Fibroblast of upper back skin (primary cell): ENCODE results near the gene HOOK2.
"Not testable (repeated sequence)": the region's sequence is repeated elsewhere in the genome, so short reads cannot be mapped to it uniquely, and the experiment has no call there.

Source experiments
- DNase-seq: peaks from one replicate; pipeline ENCODE4 v3.0.0-alpha.2; 2013

The HOOK2 gene

GRCh38 chr19:12720296-12720695 is 55.1 kb downstream of the HOOK2 start:
- no peak for DNase-seq

GRCh38 chr19:12715929-12716328 is 59.4 kb downstream of the HOOK2 start:
- DNase-seq = no peak

- no peak for DNase-seq
Observed at GRCh38 chr19:12715102-12715501, 60.2 kb downstream of the HOOK2 start.

GRCh38 chr19:12713304-12713703 is 62.0 kb downstream of the HOOK2 start:
- not testable (repeated sequence) for DNase-seq
